Islet of Langerhans (tissue), 1 donor: ENCODE results near the gene BHLHA9.
"Not testable (repeated sequence)": the region's sequence is repeated elsewhere in the genome, so short reads cannot be mapped to it uniquely, and the experiment has no call there.

ENCODE experiments used
- FAIRE-seq: peaks from one replicate; lab custom pipeline; 2011; peaks lifted over from hg19 to GRCh38; lab: Jason Lieb, UNC

BHLHA9 gene

GRCh38 chr17:1270210-1271029, at the start of gene BHLHA9:
Gene BHLHA9, plus strand, starts transcription at chr17:1270444. Its CDS starts 120 bp downstream, at chr17:1270564.
- FAIRE-seq, result no peak

DNA sequence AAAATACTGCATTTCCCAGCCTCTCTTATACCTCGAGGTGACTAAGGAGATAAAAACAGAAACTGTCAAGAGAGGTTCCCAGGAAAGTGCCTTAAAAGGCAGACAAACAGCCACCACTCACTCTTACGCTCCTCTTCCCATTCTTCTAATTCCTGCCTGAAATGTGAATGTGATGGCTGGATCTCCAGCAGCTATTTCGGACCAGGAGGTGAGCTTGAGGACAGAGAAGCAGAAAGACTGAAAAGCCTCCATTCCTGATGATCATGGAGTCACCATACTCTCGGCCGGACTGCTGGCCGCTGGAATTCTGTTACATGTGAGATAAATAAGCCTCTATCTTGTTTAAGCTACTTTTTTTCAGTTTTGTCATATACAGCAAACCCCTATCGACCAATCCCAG, 49.0 kb upstream of the BHLHA9 start:
- FAIRE-seq, result no peak

- no peak for FAIRE-seq
Observed at GRCh38 chr17:1222321-1222720, 47.9 kb upstream of the BHLHA9 start.

- FAIRE-seq, result no peak
Observed at GRCh38 chr17:1223662-1224061, 46.6 kb upstream of the BHLHA9 start.

DNA sequence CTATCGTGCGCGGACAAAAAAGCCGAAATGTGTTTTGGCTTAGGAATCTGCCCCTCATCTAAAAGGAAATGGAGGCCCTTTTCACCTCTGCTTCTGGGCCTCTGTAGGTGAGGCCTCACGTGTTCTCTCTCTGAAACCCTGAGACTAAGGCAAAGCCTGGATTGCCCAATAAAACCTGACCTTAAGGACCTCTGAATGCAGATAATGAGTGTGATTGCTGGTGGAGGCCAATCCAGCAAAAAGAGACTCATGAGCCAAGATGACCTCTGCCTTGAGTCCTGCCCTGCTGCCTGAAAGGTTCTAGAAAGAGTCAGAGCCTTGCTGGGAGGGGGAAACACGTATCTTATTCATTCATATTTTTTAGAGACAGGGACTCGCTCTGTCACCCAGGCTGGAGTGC, 45.9 kb upstream of the BHLHA9 start:
- no peak for FAIRE-seq

DNA sequence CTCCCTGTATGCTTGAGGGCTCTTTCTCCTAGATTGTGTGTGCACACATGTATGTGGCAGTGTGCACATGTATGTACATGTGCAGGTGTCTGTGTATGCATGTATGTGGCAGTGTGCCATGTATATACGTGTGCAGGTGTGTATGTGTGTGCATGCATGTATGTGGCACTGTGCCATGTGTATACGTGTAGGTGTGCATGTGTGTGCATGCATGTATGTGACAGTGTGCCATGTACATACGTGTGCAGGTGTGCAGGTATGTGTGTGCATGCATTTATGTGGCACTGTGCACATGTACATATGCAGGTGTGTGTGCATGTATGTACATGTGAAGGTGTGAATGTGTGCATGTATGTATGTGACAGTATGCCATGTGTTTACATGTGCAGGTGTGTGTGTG, 43.9 kb upstream of the BHLHA9 start:
- no peak for FAIRE-seq

- FAIRE-seq, result no peak
Observed at GRCh38 chr17:1227365-1227764, 42.9 kb upstream of the BHLHA9 start.

DNA sequence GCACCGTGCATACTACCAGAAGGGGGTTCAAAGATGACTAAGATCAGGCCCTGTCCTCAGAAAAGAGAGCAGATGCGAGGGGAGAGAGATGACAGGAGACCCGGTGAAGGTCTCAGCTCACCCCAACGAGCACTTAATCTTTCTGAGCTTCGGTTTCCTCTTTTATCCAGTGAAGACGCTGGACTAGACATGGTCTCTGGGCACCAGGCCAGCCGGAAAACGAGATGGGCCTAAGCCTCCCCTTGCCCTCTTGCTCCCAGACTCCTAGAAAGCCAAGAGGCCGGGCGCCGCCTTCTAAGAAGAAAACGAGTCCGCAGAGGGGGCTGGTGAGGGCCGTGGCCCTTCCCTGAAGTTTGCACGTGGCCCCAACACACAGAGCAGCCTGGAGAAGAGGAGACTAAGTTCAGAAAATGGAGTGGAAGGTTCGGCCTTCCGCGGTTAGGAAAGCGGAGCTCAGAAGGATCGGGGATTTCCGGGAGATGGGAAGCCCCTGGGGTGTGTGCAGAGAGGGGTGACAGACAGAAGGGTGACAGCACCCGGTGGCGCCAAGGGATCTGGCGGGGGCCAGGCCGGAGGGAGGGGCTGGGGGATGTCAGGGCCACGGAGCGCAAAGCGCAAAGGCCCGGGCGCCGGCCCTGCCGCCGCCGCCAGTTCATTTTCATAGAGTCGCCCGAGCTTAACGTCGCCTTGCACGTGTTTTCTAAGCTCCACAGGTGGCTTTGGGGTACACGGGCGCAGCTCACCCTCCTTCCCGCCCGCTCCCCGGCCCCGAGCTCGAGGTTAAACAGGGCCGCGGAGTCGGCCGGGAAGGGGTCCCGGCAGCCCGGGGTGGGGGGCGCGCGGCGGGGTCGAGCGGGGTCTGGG, 42.1 kb upstream of the BHLHA9 start:
- no peak for FAIRE-seq

DNA sequence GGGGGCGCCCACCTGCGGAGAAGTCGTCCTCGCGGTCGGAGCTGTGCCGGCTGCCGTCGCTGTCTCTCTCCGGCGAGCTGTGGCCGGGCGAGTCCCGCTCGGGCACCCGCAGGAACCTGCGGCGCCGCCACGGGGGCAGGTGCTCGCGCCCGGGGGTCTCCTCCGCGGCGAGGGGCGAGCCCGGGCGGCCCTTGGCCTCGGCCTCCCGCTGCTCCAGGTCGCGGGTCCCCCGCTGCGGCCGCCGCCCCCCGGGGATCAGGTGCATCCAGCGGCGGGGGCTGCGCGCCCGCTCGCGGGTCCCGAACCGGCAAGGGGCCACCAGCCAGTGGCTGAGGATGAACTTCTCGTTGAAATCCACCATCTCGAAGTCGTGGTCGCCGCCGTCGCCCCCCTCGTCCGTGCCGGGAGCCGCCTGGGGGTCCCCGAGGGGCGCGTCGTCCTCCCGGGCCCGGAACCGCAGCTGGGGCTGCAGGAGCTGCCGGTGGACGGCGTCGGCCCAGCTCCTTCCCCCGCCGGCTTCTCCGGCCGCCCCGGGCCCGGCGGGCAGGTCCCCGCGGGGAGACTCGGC, 41.4 kb upstream of the BHLHA9 start:
- FAIRE-seq, result no peak

GRCh38 chr17:1229349-1229899, 40.8 kb upstream of the BHLHA9 start:
- no peak for FAIRE-seq

GRCh38 chr17:1229900-1230501, 40.2 kb upstream of the BHLHA9 start:
- FAIRE-seq, result no peak

DNA sequence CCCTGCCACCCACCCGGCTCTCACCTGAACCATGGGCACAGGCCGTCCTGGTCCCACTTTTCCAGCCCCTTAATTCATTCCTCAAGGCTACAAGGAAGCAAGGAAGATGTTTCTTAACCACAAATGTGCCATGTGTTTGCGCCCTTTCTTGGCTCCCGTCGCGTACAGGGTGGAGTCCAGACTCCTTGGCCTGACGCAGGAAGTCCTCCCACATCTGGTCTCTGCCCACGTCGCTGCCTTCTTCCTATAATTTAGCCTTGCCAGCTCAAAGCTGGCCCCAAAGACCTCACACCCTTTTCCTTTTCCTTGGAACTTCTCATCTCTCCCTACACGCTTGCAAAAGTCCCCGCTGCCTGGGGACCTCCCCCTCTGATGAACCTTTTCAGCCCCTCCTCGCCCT, 38.8 kb upstream of the BHLHA9 start:
- no peak for FAIRE-seq

DNA sequence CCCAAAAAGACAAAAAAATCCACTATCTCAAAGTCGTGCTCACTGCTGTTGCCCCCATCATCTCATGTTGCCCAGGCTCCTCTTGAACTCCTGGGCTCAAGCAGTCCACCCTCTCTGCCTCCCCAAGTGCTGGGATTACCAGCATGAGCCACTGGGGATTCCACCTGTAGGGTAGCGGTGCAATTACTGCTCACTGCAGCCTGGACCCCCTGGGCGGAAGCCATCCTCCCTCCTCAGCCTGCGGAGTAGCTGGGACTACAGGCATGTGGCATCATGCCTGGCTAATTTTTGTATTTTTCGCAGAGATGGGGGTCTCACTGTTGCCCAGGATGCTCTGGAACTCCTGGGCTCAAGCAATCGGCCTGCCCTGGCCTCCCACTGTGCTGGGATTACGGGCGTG, 37.9 kb upstream of the BHLHA9 start:
- FAIRE-seq, result no peak

GRCh38 chr17:1232786-1233185, 37.5 kb upstream of the BHLHA9 start:
- FAIRE-seq, result no peak

DNA sequence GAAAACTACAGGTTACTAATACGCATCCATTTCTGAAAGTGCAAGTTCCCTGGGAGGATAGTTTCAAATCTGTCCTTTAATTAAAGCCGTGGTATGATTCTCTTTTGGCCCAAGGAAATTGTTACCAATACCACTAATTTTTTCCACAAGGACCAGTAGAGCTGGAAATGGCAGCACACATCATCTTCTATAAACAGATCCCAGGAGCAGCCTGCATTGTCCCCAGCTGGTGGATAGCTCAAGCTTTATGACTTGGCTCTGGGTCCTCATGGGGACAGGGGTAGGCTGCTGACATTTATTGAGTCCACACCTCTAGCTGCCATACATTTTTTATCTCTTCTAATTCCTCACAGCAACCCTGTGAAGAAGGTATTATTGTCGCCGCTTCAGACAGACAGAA, 35.8 kb upstream of the BHLHA9 start:
- no peak for FAIRE-seq

DNA sequence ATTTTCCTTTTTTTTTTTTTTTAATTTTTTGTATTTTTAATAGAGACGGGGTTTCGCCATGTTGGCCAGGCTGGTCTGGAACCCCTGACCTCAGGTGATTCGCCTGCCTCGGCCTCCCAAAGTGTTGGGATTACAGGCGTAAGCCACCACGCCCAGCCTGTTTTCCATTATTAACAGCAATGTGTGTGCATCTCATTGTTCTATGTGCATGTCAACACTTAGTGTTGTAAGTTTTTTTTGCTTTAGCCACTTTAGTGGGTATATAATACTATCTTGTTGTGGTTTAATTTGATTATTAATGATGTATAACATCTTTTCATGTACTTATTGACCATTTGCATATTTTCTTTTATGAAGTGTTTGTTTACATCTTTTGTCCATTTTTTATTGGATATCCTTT, 32.8 kb upstream of the BHLHA9 start:
- FAIRE-seq, result no peak

DNA sequence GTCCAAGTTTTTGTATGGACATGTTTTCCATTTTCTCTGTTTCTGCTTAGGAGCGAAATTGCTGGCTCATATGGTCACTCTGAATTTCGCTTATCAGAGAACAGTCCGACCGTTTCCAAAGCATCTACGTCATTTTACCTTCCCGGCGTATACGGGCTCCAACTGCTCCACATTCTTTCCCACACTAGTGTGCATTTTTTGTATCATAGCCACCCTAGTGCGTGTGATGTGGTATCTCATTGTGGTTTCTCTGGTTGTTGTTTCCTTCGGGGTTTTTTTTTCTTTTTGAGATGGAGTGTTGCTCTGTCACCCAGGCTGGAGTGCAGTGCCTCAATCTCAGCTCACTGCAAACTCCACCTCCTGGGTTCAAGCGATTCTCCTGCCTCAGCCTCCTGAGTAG, 31.0 kb upstream of the BHLHA9 start:
- FAIRE-seq, result no peak

GRCh38 chr17:1240426-1240825, 29.8 kb upstream of the BHLHA9 start:
- FAIRE-seq, result not testable (repeated sequence)

DNA sequence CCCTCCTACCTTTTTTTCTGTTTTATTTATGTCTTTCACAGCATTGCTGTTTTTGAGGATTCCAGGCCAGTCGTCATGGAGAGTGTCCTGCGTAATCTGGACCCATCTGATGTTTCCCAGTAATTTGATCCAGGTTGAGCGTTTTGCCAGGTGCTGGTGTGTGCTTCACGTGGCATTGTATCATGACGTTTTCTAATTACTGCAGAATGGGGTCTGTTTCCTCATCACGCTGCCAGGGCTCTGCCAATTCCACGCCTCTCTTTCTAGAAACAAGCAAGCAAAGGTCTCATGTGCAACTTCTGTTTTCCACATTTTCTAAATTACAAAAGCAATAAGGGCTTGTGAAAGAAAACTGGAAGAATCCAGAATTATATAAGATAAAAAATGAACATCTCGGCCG, 28.3 kb upstream of the BHLHA9 start:
- no peak for FAIRE-seq

DNA sequence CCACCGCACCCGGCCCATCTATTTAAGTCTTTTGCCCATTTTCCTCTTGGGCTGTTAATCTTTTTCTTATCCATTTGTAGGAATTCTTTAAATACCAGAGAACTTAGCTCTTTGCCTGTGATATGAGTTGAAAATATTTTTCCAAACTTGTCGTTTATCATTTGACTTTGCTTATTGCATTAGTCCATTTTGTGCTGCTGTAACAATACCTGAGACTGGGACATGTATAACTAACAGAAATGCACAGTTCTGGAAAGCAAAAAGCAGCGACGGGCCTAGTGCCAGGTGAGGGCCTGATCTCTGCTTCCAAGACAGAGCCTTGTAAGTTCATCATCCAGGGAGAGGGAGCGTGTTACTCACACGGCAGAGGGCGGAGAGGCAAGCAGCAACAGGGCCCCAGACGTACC, 25.6 kb upstream of the BHLHA9 start:
- FAIRE-seq, result no peak

GRCh38 chr17:1251866-1252608, 18.2 kb upstream of the BHLHA9 start:
- peak; percentile 89 for FAIRE-seq

DNA sequence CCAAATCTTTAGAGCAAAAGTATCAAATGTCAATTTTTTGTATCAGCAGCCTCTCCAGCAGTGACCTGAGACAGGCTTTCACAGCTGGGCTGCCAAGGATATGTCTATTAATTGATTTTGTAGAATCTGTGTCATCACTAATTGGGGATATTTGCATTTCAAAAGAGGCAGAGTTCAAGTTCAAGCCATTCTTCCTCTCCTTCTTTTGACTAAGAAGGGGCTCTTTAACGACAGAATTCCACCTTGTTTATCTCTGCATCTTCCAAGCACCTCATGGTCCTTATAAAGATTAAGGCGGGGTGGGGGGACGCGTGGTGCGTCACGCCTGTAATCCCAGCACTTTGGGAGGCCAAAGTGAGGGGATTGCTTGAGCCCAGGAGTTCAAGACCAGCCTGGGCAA, 15.2 kb upstream of the BHLHA9 start:
- FAIRE-seq, result no peak
